SU-DHL-6 (cell line): ENCODE data around the gene TAF5L.

ENCODE experiments used
- CTCF ChIP-seq: fragments of 200-600 bp; sonication (generic); IDR thresholded peaks from one replicate; pipeline ENCODE4 v1.5.1; 2017; ENCODE audit warnings: antibody characterized with exemption, mild to moderate bottlenecking, low read length, moderate library complexity; ENCODE audit not compliant: insufficient read depth, poor library complexity, severe bottlenecking
- EZH2phosphoT487 ChIP-seq: fragments of 200-600 bp; sonication (generic), shearing (Covaris generic); conservative IDR thresholded peaks from 2 replicates; pipeline ENCODE4 v1.6.1; 2018; ENCODE audit warnings: mild to moderate bottlenecking, antibody characterized with exemption, low read length, moderate library complexity, mixed read lengths

DNA sequence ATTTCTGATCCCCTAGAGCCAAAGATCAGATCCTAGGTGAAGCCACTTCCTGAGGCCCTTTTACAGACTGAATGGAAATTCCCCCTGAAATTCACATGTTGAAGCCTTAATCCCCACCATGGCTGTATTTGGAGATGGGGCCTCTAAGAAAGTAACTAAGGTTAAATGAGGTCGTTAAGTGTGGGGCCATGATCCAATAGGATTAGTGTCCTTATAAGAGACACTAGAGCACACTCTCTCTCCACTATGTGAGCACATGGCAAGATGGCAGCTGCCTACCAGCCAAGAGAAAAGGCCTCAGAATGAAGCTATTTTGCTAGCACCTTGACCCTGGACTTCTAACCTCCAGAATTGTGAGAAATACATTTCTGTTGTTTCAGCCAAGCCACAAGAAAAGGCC, 81.3 kb downstream of the TAF5L start:
- no peak for TF ChIP-seq CTCF
- TF ChIP-seq EZH2phosphoT487 = no peak
